NCI-H748 treated with DMSO at 0.1 percent for 48 hours (cell line): ENCODE data around the gene SMAD2.
A peak's percentile ranks its signal among the peaks of the same experiment; 100 is the strongest.
"Not testable (repeated sequence)": the region's sequence is repeated elsewhere in the genome, so short reads cannot be mapped to it uniquely, and the experiment has no call there.

ENCODE experiments used
- DNase-seq: peaks from one replicate; lab custom pipeline; 2025; lab: John Stamatoyannopoulos, UW

The SMAD2 gene

GRCh38 chr18:47930199-47930930 lies at the start of gene SMAD2:
TSS of gene SMAD2 (minus strand) at chr18:47930659. CDS start at chr18:47896756, 33,903 bp downstream.
- DNase-seq, result peak; percentile 75

DNA sequence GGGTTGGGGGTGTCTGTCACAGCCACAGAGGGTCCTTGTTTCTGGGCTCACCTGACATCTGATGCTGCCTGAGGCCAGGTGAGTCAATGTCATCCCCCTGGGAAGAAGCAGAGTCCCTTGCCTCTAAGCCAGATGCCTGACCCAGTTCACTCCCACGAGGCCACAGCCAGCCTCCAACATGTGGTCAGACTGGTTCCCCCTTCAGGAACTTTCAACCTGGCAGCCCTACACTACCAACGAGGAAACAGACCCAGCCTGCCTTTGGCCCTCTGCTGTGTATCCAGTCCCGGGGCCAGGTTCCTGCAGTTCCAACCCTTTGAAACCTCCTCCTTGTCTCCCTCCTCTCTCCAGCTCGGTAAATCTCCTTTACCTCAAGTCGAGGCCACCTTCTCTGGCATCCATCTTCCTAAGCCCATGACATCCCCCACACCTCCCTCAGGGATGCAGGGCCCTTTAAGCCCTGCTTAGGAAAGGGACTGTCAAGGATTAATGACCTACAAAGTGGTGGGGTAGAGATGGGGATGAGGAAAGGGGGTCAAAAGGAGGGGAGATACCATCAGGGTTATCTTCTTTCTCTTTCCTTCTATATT lies 49.2 kb upstream of the SMAD2 start:
- DNase-seq, result no peak

DNA sequence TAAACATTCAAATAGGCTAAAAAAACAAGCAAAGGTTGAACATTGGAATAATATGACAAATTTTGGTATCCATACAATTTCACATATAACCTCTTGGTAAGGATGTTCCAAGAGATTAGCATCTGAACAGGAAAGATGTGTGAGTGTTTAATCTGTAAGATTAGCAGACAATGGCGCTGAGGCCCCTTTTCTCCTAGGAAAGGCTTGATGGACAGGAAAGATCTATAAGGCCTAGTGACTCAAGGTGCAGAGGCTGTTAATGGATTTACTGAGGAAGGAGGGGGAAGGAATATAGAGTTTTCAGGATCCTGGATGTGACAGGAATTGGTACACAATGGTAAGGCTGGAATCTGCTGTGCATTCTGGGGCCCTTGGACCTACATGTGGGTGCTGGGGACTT lies 48.1 kb upstream of the SMAD2 start:
- DNase-seq, result no peak

GRCh38 chr18:47978141-47978540 lies 47.7 kb upstream of the SMAD2 start:
- no peak for DNase-seq

- DNase-seq, result no peak
These were observed 45.2 kb upstream of the SMAD2 start for GRCh38 chr18:47975701-47976100.

DNA sequence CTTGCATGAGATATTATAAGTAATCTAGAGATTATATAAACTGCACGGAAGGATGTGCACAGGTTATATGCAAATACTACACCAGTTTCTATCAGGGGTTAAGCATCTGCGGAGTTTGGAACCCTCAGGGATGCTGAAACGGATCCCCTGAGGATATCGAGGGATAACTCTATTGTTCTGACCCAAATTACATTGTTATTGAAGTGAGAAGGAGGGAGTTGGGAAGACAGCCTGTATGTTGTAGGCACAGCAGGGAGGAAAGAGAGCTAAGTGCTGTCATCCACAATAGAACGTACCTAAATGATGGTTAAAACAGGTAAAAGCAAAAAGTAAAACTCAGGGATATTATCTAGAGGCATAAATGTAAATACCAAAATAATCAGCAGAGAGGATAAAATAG lies 44.6 kb upstream of the SMAD2 start:
- no peak for DNase-seq

- no peak for DNase-seq
These were observed 40.4 kb upstream of the SMAD2 start for GRCh38 chr18:47970664-47971531.

DNA sequence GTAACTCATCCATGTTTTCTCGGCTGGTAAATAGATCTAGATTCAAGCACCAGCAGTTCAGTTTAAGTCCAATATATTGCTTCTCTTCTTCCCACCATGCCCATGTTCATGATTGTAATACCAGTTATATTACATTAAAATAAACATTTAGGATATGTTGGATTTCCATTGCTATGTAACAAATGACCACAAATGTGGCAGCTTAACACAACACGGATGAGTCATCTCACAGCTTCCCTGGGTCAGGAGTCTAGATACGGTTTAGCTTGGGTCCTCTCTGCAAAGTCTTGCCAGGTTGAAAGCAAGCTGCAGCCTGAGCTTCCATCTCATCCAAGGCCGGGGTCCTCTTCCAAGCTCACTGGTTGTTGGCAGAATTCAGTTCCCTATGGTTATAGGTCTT lies 39.4 kb upstream of the SMAD2 start:
- no peak for DNase-seq

GRCh38 chr18:47968721-47969120 lies 38.3 kb upstream of the SMAD2 start:
- no peak for DNase-seq

GRCh38 chr18:47968006-47968676 lies 37.7 kb upstream of the SMAD2 start:
- DNase-seq, result no peak

GRCh38 chr18:47964053-47964452 lies 33.6 kb upstream of the SMAD2 start:
- no peak for DNase-seq

GRCh38 chr18:47961003-47961402 lies 30.5 kb upstream of the SMAD2 start:
- DNase-seq, result not testable (repeated sequence)

GRCh38 chr18:47953471-47953931 lies 23.0 kb upstream of the SMAD2 start:
- no peak for DNase-seq

- DNase-seq, result no peak
These were observed 20.1 kb upstream of the SMAD2 start for GRCh38 chr18:47950511-47950910.

DNA sequence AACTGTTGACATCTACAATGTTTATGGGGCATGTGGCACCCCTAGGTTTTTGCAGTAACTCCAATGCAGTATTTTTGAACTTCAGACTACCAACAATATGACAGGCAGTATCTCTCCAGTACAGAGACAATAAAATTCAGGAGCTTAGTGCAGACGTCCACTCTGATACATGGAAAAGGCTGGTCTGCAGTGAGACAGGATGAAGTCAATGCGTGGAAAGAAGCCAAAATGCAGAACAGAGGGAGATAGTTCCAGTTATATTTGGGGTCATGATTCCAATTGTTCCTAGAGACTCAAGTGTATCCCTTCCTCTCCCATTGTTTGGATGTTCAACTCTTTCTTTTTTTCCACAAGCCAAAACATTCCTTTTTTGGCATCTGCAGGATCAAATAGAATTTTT lies 18.7 kb upstream of the SMAD2 start:
- DNase-seq, result no peak

GRCh38 chr18:47946889-47947288 lies 16.4 kb upstream of the SMAD2 start:
- no peak for DNase-seq

- no peak for DNase-seq
These were observed 14.8 kb upstream of the SMAD2 start for GRCh38 chr18:47944972-47945852.

DNA sequence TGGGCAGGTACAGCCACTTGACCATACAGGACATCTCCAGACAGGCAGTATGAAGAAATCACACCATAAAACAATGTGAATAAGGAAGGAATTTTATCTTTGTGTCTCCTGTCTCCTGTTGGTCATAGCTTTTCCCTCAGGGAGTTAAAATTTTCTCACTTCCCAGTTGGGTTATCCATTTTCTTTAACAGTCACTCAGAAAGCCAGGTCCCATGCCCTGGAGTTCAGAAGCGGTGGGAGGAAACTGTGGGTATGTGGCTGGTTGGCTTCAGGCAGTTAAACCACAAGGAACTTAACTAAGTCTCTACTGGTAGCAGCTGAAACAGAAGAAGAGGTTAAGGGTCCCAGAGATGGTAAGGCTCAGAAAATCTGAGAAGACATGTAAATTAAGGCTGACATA lies 6.5 kb upstream of the SMAD2 start:
- DNase-seq, result no peak

DNA sequence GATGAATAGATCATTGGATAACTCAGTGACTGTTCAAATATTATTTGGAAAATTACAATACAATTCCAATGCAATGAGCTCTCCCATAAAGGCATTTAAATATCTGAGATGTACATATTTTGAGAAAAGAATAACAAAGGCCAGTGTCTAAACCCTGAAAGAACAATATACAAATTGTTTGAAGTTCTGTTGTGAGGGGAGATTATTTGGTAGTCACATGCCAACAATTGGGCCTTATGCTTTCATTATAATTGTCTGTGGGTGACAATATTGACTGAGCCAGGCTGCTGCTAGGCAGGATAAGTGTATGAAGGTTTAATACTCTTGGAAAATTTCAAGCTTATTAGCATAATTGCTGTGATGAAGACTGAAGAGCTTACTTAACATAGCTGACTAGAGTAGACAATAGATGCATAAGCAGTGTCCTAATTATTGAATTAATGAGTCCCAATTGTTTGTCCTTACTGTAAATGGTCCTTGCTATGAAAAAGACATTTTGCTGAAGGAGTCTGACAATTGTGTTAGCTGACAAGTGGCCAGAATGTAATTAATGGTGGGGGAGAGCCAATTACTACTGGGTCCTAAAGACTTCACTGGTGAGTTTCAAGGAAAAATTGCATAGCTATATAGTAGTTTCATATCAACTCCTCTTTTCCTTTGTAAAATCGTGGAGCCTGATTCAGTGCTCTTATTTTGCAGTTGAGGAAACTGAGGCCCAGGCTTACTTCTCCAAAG lies 5.0 kb upstream of the SMAD2 start:
- no peak for DNase-seq

- no peak for DNase-seq
These were observed 2.1 kb upstream of the SMAD2 start for GRCh38 chr18:47932603-47933002.

DNA sequence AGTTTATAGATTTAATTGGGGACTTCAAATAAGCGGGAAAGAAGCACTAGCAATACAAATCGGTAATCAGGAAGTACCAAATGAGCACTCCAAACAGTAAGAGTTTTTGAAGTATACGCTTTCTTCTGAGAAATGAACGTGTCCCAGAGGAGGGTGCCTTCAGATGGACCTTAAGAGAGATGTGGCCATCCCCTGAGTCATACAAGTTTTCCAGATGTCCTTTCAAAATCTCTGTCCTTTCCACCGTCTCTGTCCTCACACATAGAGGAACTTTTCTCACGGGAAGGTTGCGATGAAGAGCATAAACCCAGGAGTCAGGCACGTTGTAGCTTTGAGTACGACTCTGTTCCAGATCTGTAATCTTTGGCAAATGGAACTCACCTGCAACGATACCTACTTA lies 1.7 kb upstream of the SMAD2 start:
- no peak for DNase-seq
